ENCODE measurements around the gene DMRTC1B. TPM values are rescaled to one million over a fixed set of nuclear protein-coding genes. Genes with fewer than 3 reads are reported as not detected.
"Not testable (repeated sequence)": the region's sequence is repeated elsewhere in the genome, so short reads cannot be mapped to it uniquely, and the experiment has no call there.

The DMRTC1B gene
- total RNA-seq, 1 donor from 2014 or later = 3.1 TPM

- H3K36me3 Mint-ChIP-seq (ENCODE audit: low read depth); H3K27me3 Mint-ChIP-seq (ENCODE audit: low read depth); H3K27ac Mint-ChIP-seq (ENCODE audit: unreplicated experiment); H3K4me1 Mint-ChIP-seq; DNase-seq (ENCODE audit: low read depth, low spot score); H3K4me3 Mint-ChIP-seq; H3K9me3 Mint-ChIP-seq: not testable (repeated sequence)
Observed at GRCh38 chrX:72788142-72788541, 11.5 kb downstream of the DMRTC1B start.

GRCh38 chrX:72790390-72790789 lies 13.7 kb downstream of the DMRTC1B start:
- H3K36me3 Mint-ChIP-seq (ENCODE audit: low read depth); DNase-seq (ENCODE audit: low read depth, low spot score); H3K9me3 Mint-ChIP-seq: not testable (repeated sequence)

GRCh38 chrX:72808110-72808509 lies 31.4 kb downstream of the DMRTC1B start, which contains the start of gene FAM236D:
Gene FAM236D (minus strand): TSS chrX:72808210. CDS start chrX:72808110, 100 bp downstream.
- H3K27ac Mint-ChIP-seq (ENCODE audit: unreplicated experiment); DNase-seq (ENCODE audit: low read depth, low spot score); H3K9me3 Mint-ChIP-seq; H3K4me1 Mint-ChIP-seq; H3K4me3 Mint-ChIP-seq; H3K27me3 Mint-ChIP-seq (ENCODE audit: low read depth); H3K36me3 Mint-ChIP-seq (ENCODE audit: low read depth): not testable (repeated sequence)

More at GRCh38 chrX:72790390-72790789, 13.7 kb downstream of the DMRTC1B start:
- H3K27ac Mint-ChIP-seq (ENCODE audit: unreplicated experiment); H3K4me3 Mint-ChIP-seq; H3K4me1 Mint-ChIP-seq; H3K27me3 Mint-ChIP-seq (ENCODE audit: low read depth): not testable (repeated sequence)

- not testable (repeated sequence) for H3K4me3 Mint-ChIP-seq, H3K4me1 Mint-ChIP-seq
Observed at GRCh38 chrX:72830701-72831100, 54.0 kb downstream of the DMRTC1B start.

GRCh38 chrX:72837532-72837931 lies 60.8 kb downstream of the DMRTC1B start:
- H3K27me3 Mint-ChIP-seq (ENCODE audit: low read depth); H3K4me3 Mint-ChIP-seq; H3K27ac Mint-ChIP-seq (ENCODE audit: unreplicated experiment); DNase-seq (ENCODE audit: low read depth, low spot score); H3K36me3 Mint-ChIP-seq (ENCODE audit: low read depth); H3K4me1 Mint-ChIP-seq; H3K9me3 Mint-ChIP-seq: not testable (repeated sequence)

More at GRCh38 chrX:72830701-72831100, 54.0 kb downstream of the DMRTC1B start:
- not testable (repeated sequence) for DNase-seq (ENCODE audit: low read depth, low spot score); H3K36me3 Mint-ChIP-seq (ENCODE audit: low read depth); H3K27ac Mint-ChIP-seq (ENCODE audit: unreplicated experiment); H3K27me3 Mint-ChIP-seq (ENCODE audit: low read depth); H3K9me3 Mint-ChIP-seq

GRCh38 chrX:72882898-72883297 lies 106.2 kb downstream of the DMRTC1B start:
- H3K9me3 Mint-ChIP-seq; H3K4me3 Mint-ChIP-seq; H3K27ac Mint-ChIP-seq (ENCODE audit: unreplicated experiment); DNase-seq (ENCODE audit: low read depth, low spot score); H3K4me1 Mint-ChIP-seq; H3K27me3 Mint-ChIP-seq (ENCODE audit: low read depth); H3K36me3 Mint-ChIP-seq (ENCODE audit: low read depth): not testable (repeated sequence)

GRCh38 chrX:72889740-72890139 lies 113.0 kb downstream of the DMRTC1B start:
- not testable (repeated sequence) for H3K4me3 Mint-ChIP-seq; H3K4me1 Mint-ChIP-seq; H3K36me3 Mint-ChIP-seq (ENCODE audit: low read depth); H3K27ac Mint-ChIP-seq (ENCODE audit: unreplicated experiment); H3K9me3 Mint-ChIP-seq; DNase-seq (ENCODE audit: low read depth, low spot score); H3K27me3 Mint-ChIP-seq (ENCODE audit: low read depth)

Other genes starting within 250 kb of the DMRTC1B start
- gene HDAC8, start 204.0 kb upstream of the DMRTC1B start, total RNA-seq = 31.0 and 34.4 TPM in 2 replicates
- 10.1 and 10.2 TPM in 2 replicates for gene PHKA1, start 62.6 kb upstream of the DMRTC1B start, total RNA-seq
- not detected in 2 replicates for gene FAM236B, start 5.8 kb downstream of the DMRTC1B start, total RNA-seq
- not detected in 2 replicates for gene FAM236D, start 31.3 kb downstream of the DMRTC1B start, total RNA-seq
- not detected in 2 replicates for gene FAM236C, start 135.7 kb downstream of the DMRTC1B start, total RNA-seq
- gene FAM236A, start 161.3 kb downstream of the DMRTC1B start, total RNA-seq = not detected in 2 replicates
- 0.56 and 1.2 TPM in 2 replicates for gene DMRTC1, start 166.9 kb downstream of the DMRTC1B start, total RNA-seq
- 0.14 TPM in 1 of 2 replicates, not detected in the other for gene PABPC1L2B, start 226.0 kb downstream of the DMRTC1B start, total RNA-seq